B cell (primary cell): ENCODE measurements around the gene RBM4B. TPM values are rescaled to one million over a fixed set of nuclear protein-coding genes. Genes with fewer than 3 reads are reported as not detected.

Experiments
- ATAC-seq: fragments of 200-7000 bp; cut with Tn5 transposase; one replicate; pipeline ENCODE4 v1.10.0; 2021; ENCODE audit warnings: low read depth, mild to moderate bottlenecking, moderate number of reproducible peaks, moderate library complexity
- CTCF ChIA-PET: fragments of 350-600 bp; sonication (Branson Sonifier 250); formaldehyde crosslinking; loops from one replicate; lab custom pipeline; 2021; ENCODE audit warnings: antibody characterized with exemption, inconsistent platforms; lab: Charles Lee
- POLR2A ChIA-PET: fragments of 350-600 bp; sonication (Branson Sonifier 250); formaldehyde crosslinking; loops from one replicate; lab custom pipeline; 2021; ENCODE audit warnings: antibody characterized with exemption; lab: Charles Lee
- DNase-seq: peaks from one replicate; pipeline ENCODE4 v3.0.0; 2013
- H2AFZ ChIP-seq: 2 replicates; pipeline ENCODE4 v1.6.1; 2012; ENCODE audit warnings: mild to moderate bottlenecking, low read depth, low read length; ENCODE audit not compliant: insufficient read depth, poor library complexity, severe bottlenecking
- H3K27ac ChIP-seq, 2 donors: 1 replicate in 1 of 2; 2 replicates in 1 of 2; pipeline ENCODE4 v1.5.1; 2012 to 2013; ENCODE audit warnings: low read length in 2 of 2, mild to moderate bottlenecking in 2 of 2, moderate library complexity in 1 of 2
- H3K27me3 ChIP-seq, 4 experiments: fragments of 200-600 bp in 1 of 4; sonication (generic) in 1 of 4; replicated peaks in 1 of 4; 1 replicate in 2 of 4; 2 replicates in 2 of 4; pipeline versions ENCODE4 v1.6.1 to v1.7.0; 2013 to 2016; ENCODE audit warnings: low read length in 3 of 4, mild to moderate bottlenecking in 2 of 4, mixed read lengths in 1 of 4, moderate library complexity in 1 of 4; ENCODE audit not compliant: insufficient read depth in 4 of 4, control insufficient read depth in 3 of 4; ENCODE audit errors: control extremely low read depth in 1 of 4
- H3K36me3 ChIP-seq, 2 experiments: replicated peaks in 1 of 2; 1 replicate in 1 of 2; 2 replicates in 1 of 2; pipeline versions ENCODE4 v1.6.1 to v1.7.1; 2013; ENCODE audit warnings: low read length in 1 of 2; ENCODE audit not compliant: insufficient read depth in 2 of 2, control insufficient read depth in 1 of 2; ENCODE audit errors: control extremely low read depth in 1 of 2, extremely low read depth in 1 of 2
- H3K4me1 ChIP-seq, 2 donors: fragments of 200-600 bp in 1 of 2; sonication (generic) in 1 of 2; 1 replicate in 1 of 2; 2 replicates in 1 of 2; pipeline versions ENCODE4 v1.5.1 to v1.6.1; 2013 to 2017; ENCODE audit warnings: low read length in 2 of 2; ENCODE audit not compliant: control insufficient read depth in 2 of 2, insufficient read depth in 2 of 2
- H3K4me2 ChIP-seq: replicated peaks from 2 replicates; pipeline ENCODE3; 2012; ENCODE audit warnings: mild to moderate bottlenecking, low read depth, low read length; ENCODE audit not compliant: poor library complexity, severe bottlenecking
- H3K4me3 ChIP-seq, 5 experiments: fragments of 200-600 bp in 1 of 5; sonication (generic) in 1 of 5; 1 replicate in 3 of 5; 2 replicates in 2 of 5; pipeline versions ENCODE4 v1.5.1 to v1.7.0; 2011 to 2016; ENCODE audit warnings: low read length in 4 of 5, mild to moderate bottlenecking in 4 of 5, low read depth in 2 of 5, control low read depth in 1 of 5, moderate library complexity in 1 of 5; ENCODE audit not compliant: insufficient read depth in 1 of 5; ENCODE audit errors: control extremely low read depth in 1 of 5, extremely low read depth in 1 of 5
- H3K79me2 ChIP-seq: fragments of 200-600 bp; sonication (generic); one replicate; pipeline ENCODE4 v1.6.0; 2016; ENCODE audit warnings: low read length; ENCODE audit not compliant: control insufficient read depth, insufficient read depth
- H3K9ac ChIP-seq: fragments of 200-600 bp; sonication (generic); 2 replicates; pipeline ENCODE4 v1.6.1; 2017; ENCODE audit warnings: mild to moderate bottlenecking, low read length, moderate library complexity
- H3K9me3 ChIP-seq, 3 donors: one replicate each; pipeline versions ENCODE4 v1.6.1 to v1.7.1; 2013; ENCODE audit warnings: low read length in 2 of 3; ENCODE audit not compliant: control insufficient read depth in 2 of 3, insufficient read depth in 1 of 3; ENCODE audit errors: control extremely low read depth in 1 of 3
- H4K20me1 ChIP-seq: 2 replicates; pipeline ENCODE4 v1.6.0; 2012; ENCODE audit warnings: mild to moderate bottlenecking, low read length; ENCODE audit not compliant: insufficient read depth, control insufficient read depth, poor library complexity, severe bottlenecking
- H3K27ac Mint-ChIP-seq: one replicate; pipeline ENCODE4 v1.8.0; 2021; ENCODE audit warnings: mixed read lengths
- H3K27me3 Mint-ChIP-seq: one replicate; pipeline ENCODE4 v1.8.0; 2021; ENCODE audit warnings: mixed read lengths
- H3K4me1 Mint-ChIP-seq: one replicate; pipeline ENCODE4 v1.8.0; 2021; ENCODE audit warnings: mixed read lengths
- H3K4me3 Mint-ChIP-seq: one replicate; pipeline ENCODE4 v1.8.0; 2021; ENCODE audit warnings: mixed read lengths
- H3K9me3 Mint-ChIP-seq: one replicate; pipeline ENCODE4 v1.8.0; 2022; ENCODE audit warnings: mixed read lengths; ENCODE audit not compliant: insufficient read depth
- CTCF ChIP-seq: fragments of 200-600 bp; IDR thresholded peaks from one replicate; pipeline ENCODE4 v1.8.0; 2022; ENCODE audit warnings: antibody characterized with exemption, mild to moderate bottlenecking
- EZH2 ChIP-seq: IDR thresholded peaks from 2 replicates; pipeline ENCODE4 v1.6.1; 2012; ENCODE audit warnings: borderline replicate concordance, low read depth, mild to moderate bottlenecking, moderate library complexity, low read length; ENCODE audit not compliant: insufficient read depth, poor library complexity, severe bottlenecking
- whole genome bisulfite sequencing: methylation state at CpG from one replicate; pipeline ENCODE4 v1.1.5; 2013; ENCODE audit warnings: missing lambda C conversion rate; ENCODE audit not compliant: insufficient coverage; 5-methylcytosine and 5-hydroxymethylcytosine counted together
- intact Hi-C: fragments of 100-400 bp; cut with micrococcal nuclease; formaldehyde crosslinking; loops from one replicate; pipeline ENCODE4 v1.10.0; 2022
- polyA plus RNA-seq: library from polyadenylated mRNA; depleted of rRNA; stranded (reverse); fragments of >200 nt; gene quantifications from 2 replicates; pipeline ENCODE4 v1.2.3, GENCODE V29; 2012
- total RNA-seq, 2 donors: library from RNA; stranded (reverse); fragments of 120-200 nt in 1 of 2; gene quantifications; 1 replicate in 1 of 2; 2 replicates in 1 of 2; pipeline versions ENCODE4 v1.2.3 to v1.2.4, GENCODE V29; 2013 to 2022

The RBM4B gene
- total and polyA plus RNA-seq, 2 donors (not counting 1 experiment from before 2014, with no cell fraction given): 33.2 to 61.3 TPM

- Histone ChIP-seq H3K36me3 (peaks cover 11 to 31% of the 10 kb centered on the region in 2 experiments), H3K9me3 (no peaks in the 10 kb centered on the region), H3K27ac (peak overlapping the region; percentile 65 to 69), H3K4me1 (peaks cover 30 to 34% of the 10 kb centered on the region in 2 donors), H3K4me3 (peak overlapping the region in 1 of 5 experiments; percentile 36), H2AFZ (no peak overlapping the region), H3K27me3 (no peaks in the 10 kb centered on the region), H3K4me2 (peak overlapping the region; percentile 60), H3K9ac (peak overlapping the region; percentile 9), H3K79me2 (peaks cover 85% of the 10 kb centered on the region), H4K20me1 (peaks cover 41% of the 10 kb centered on the region)
- peak overlapping the region; percentile 87 for H3K27ac Mint-ChIP-seq
- H3K9me3 Mint-ChIP-seq: no peaks in the 10 kb centered on the region
- DNase-seq: peak; percentile 62
- ChIA-PET CTCF (interaction anchor here (0.7 to 3.9 kb wide), 11 partner anchors 8 to 168 kb away, joined by 3 to 18 read pairs (median 6); partner anchors contain the start of genes CCDC87, RBM4, RBM4B and ZDHHC24), POLR2A (interaction anchor here (0.6 to 1.7 kb wide), 5 partner anchors 17 to 53 kb away, joined by 3 to 9 read pairs (median 6); partner anchors contain the start of gene RBM4)
- H3K27me3 Mint-ChIP-seq: no peaks in the 10 kb centered on the region
- peaks cover 29% of the 10 kb centered on the region for H3K4me1 Mint-ChIP-seq
- intact Hi-C loops: loop anchor here (2.0 to 10.0 kb wide), 3 partner anchors 17 to 875 kb away; partner anchors contain the start of genes CCDC87, CCS and RBM4B
- peak overlapping the region; percentile 78 for H3K4me3 Mint-ChIP-seq
- ATAC-seq: no peak
- 0% methylated on average over 1 of the region's 2 CpGs for WGBS
- TF ChIP-seq EZH2: no peak
- no peak for TF ChIP-seq CTCF
These were observed 17.9 kb downstream of the RBM4B start for GRCh38 chr11:66659763-66660162.

GRCh38 chr11:66653123-66653522 lies 24.6 kb downstream of the RBM4B start:
- CTCF ChIA-PET: interaction anchor here (0.6 to 2.6 kb wide), 3 partner anchors 25 to 74 kb away, joined by 3 to 11 read pairs (median 3); partner anchors contain the start of gene RBM4B
- ATAC-seq (no peak), DNase-seq (no peak)

More at GRCh38 chr11:66653123-66653522, 24.6 kb downstream of the RBM4B start:
- Mint-ChIP-seq H3K4me3 (no peak overlapping the region), H3K27me3 (no peaks in the 10 kb centered on the region), H3K9me3 (no peaks in the 10 kb centered on the region), H3K27ac (peak overlapping the region; percentile 15), H3K4me1 (peaks cover 17% of the 10 kb centered on the region)
- intact Hi-C loops: loop anchor here (10.0 kb wide), 1 partner anchor 882 kb away; no protein-coding TSS in a partner anchor
- no peaks in the 10 kb centered on the region for H3K9me3 ChIP-seq
- no peak overlapping the region for H3K4me3 ChIP-seq
- no peak overlapping the region for H2AFZ ChIP-seq
- no peaks in the 10 kb centered on the region for H3K4me1 ChIP-seq
- H3K4me2 ChIP-seq: no peak overlapping the region
- TF ChIP-seq EZH2: no peak
- no peak for TF ChIP-seq CTCF
- H3K79me2 ChIP-seq: peaks cover 89% of the 10 kb centered on the region
- POLR2A ChIA-PET: interaction anchor here (0.6 kb wide), 1 partner anchor 59 kb away, joined by 3 read pairs; no protein-coding TSS in a partner anchor
- H4K20me1 ChIP-seq: peaks cover 48% of the 10 kb centered on the region
- no peaks in the 10 kb centered on the region for H3K27me3 ChIP-seq
- no peak overlapping the region for H3K9ac ChIP-seq
- H3K27ac ChIP-seq: no peak overlapping the region
- peaks cover 0 to 58% of the 10 kb centered on the region in 2 experiments for H3K36me3 ChIP-seq
- WGBS: 100% methylated on average over 3 of the region's 6 CpGs
